IPS-18a (cell line): Measurements from ENCODE around the gene OR4Q2.
"Not testable (repeated sequence)": the region's sequence is repeated elsewhere in the genome, so short reads cannot be mapped to it uniquely, and the experiment has no call there.

ENCODE experiments used
- H3K27ac ChIP-seq: one replicate; pipeline ENCODE4 v1.5.1; 2013; ENCODE audit warnings: low read length
- H3K27me3 ChIP-seq: one replicate; pipeline ENCODE4 v1.6.1; 2013; ENCODE audit warnings: mild to moderate bottlenecking, low read length; ENCODE audit not compliant: control insufficient read depth, insufficient read depth
- H3K36me3 ChIP-seq: one replicate; pipeline ENCODE4 v1.6.1; 2013; ENCODE audit warnings: low read depth, low read length; ENCODE audit not compliant: control insufficient read depth
- H3K4me1 ChIP-seq: one replicate; pipeline ENCODE4 v1.6.1; 2013; ENCODE audit warnings: low read depth, low read length; ENCODE audit not compliant: control insufficient read depth
- H3K4me3 ChIP-seq: one replicate; pipeline ENCODE4 v1.5.1; 2013; ENCODE audit warnings: low read length
- H3K9ac ChIP-seq: one replicate; pipeline ENCODE4 v1.6.1; 2013; ENCODE audit warnings: mild to moderate bottlenecking, low read length, moderate library complexity
- H3K9me3 ChIP-seq: one replicate; pipeline ENCODE4 v1.6.1; 2013; ENCODE audit warnings: low read depth, low read length; ENCODE audit not compliant: control insufficient read depth

OR4Q2 gene

DNA sequence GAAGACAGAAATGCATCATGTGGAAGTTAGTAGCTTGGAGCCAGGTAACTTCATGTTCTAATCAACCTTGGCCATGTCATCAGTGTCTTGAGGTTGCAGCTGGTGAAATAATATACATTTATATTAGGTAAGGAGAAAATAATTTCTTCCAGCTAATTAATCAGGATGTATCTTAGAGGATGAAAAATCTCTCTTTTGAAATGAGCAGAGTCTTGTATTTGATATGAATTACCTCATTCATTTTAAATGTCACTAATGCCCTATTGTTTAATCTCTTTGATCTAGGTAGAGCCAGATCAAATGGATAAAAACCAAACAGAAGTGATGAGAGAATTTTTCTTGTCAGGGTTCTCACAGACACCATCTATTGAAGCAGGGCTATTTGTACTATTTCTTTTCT lies at the start of gene OR4Q2:
Gene OR4Q2, plus strand, starts transcription at position 301 of the 400 bp plus-strand sequence.
- no peak within 1 kb of the TSS for H3K27ac ChIP-seq
- H3K9me3 ChIP-seq: peaks cover 71% of the 10 kb centered on the region
- no peak within 1 kb of the TSS for H3K4me3 ChIP-seq

DNA sequence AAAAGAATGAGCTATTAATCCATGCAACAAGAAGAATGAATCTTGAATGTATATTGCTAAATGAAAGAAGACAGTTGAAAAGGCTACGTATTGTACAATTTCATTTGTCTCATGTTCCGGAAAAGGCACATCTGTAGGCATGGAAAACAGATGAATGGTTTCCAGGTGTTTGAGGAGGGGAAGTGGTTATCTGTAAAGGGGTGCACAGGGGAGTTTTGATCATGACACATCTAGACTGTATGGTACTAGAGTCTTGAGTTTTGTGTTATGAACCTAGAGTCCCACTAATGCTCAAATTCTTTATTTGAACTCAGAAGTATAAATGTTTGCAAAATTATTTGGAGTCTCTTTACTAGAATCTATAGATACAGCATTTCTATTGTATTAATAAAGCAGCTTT lies 32.2 kb upstream of the OR4Q2 start:
- H3K4me3 ChIP-seq, H3K4me1 ChIP-seq, H3K9ac ChIP-seq, H3K27ac ChIP-seq, H3K27me3 ChIP-seq, H3K36me3 ChIP-seq: not testable (repeated sequence)
- H3K9me3 ChIP-seq: peaks cover 38% of the 10 kb centered on the region

More for the DNA sequence above, at the start of gene OR4Q2:
- Histone ChIP-seq H3K36me3 (no peaks in the 10 kb centered on the region), H3K9ac (no peak within 1 kb of the TSS), H3K4me1 (no peaks in the 10 kb centered on the region), H3K27me3 (no peaks in the 10 kb centered on the region)

- no peaks in the 10 kb centered on the region for H3K36me3 ChIP-seq
- H3K4me1 ChIP-seq: no peaks in the 10 kb centered on the region
- no peak overlapping the region for H3K9ac ChIP-seq
- H3K4me3 ChIP-seq: no peak overlapping the region
- peaks cover 29% of the 10 kb centered on the region for H3K9me3 ChIP-seq
- no peaks in the 10 kb centered on the region for H3K27me3 ChIP-seq
- H3K27ac ChIP-seq: no peak overlapping the region
Measured at GRCh38 chr14:19974844-19975243, 27.1 kb upstream of the OR4Q2 start.

- Histone ChIP-seq H3K9me3 (peaks cover 30% of the 10 kb centered on the region), H3K36me3 (no peaks in the 10 kb centered on the region), H3K4me3 (no peak within 1 kb of the TSS), H3K4me1 (no peaks in the 10 kb centered on the region), H3K9ac (no peak within 1 kb of the TSS), H3K27me3 (no peaks in the 10 kb centered on the region), H3K27ac (no peak within 1 kb of the TSS)
Measured at GRCh38 chr14:19975291-19975690, 26.7 kb upstream of the OR4Q2 start, which contains the start of gene OR4K15. OR4K15 (plus strand) TSS chr14:19975591; CDS start chr14:19975591, 0 bp downstream.

DNA sequence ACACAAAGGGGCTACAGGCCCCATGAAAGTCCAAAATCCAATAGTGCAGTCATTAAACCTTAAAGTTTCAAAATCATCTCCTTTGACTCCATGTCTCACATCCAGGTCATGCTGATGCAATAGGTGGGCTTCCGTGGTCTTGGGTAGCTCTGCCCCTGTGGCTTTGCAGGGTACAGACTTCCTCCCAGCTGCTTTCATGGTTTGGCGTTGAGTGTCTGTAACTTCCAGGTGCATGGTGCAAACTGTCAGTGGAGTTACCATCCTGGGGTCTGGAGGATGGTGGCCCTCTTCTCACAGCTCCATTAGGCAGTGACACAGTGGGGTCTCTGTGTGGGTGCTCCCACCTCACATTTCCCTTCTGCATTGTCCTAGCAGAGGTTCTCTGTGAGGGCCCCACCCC lies 8.5 kb upstream of the OR4Q2 start:
- Histone ChIP-seq H3K4me1 (no peaks in the 10 kb centered on the region), H3K27me3 (no peaks in the 10 kb centered on the region), H3K9me3 (peaks cover 76% of the 10 kb centered on the region), H3K27ac (no peak overlapping the region), H3K4me3 (no peak overlapping the region), H3K9ac (no peak overlapping the region), H3K36me3 (no peaks in the 10 kb centered on the region)

DNA sequence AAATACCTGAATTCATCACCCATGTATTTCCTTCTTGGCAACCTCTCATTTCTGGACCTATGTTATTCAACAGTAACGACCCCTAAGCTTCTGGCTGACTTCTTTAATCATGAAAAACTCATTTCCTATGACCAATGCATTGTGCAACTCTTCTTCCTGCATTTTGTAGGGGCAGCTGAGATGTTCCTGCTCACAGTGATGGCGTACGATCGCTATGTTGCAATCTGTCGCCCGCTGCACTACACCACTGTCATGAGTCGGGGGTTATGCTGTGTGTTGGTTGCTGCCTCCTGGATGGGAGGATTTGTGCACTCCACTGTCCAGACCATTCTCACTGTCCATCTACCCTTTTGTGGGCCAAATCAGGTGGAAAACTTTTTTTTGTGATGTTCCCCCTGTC lies 356 bp downstream of the OR4Q2 start:
- Histone ChIP-seq H3K9ac (no peak overlapping the region), H3K36me3 (no peaks in the 10 kb centered on the region), H3K9me3 (peaks cover 72% of the 10 kb centered on the region), H3K27me3 (no peaks in the 10 kb centered on the region), H3K4me1 (no peaks in the 10 kb centered on the region), H3K4me3 (no peak overlapping the region), H3K27ac (no peak overlapping the region)

- Histone ChIP-seq H3K9me3 (peaks cover 74% of the 10 kb centered on the region), H3K27ac (no peak overlapping the region), H3K27me3 (no peaks in the 10 kb centered on the region), H3K4me3 (no peak overlapping the region), H3K4me1 (no peaks in the 10 kb centered on the region), H3K9ac (no peak overlapping the region), H3K36me3 (no peaks in the 10 kb centered on the region)
Measured at GRCh38 chr14:20008156-20008555, 6.2 kb downstream of the OR4Q2 start.

DNA sequence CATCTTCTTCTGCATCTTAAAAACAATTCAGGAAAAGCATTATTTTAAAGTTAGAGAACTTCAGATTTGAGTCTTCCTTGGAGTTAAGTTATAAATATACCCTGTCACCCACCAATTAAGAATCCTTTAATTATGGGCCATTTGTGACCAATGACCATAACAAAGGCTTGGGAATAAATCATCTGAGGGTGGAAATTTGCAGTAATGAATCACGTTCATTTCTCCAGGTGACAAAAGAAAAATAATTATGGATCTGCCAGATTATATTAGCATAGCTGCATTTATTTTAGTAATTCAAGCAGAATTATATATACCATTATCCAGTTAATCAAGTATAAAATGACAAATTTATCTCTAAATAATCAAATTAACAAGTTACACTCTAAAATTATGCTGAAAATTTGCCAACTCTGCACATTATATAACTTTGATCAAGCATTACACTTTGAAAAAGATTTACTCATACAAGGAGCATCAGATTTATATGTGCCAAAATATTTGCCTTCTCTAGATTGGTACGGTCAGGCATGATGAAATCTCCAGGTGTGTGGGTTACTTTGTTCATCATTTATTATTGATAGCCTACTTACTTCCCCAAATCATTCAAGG lies 17.4 kb downstream of the OR4Q2 start, which contains the start of gene OR4K14:
Gene OR4K14, minus strand, starts transcription at position 51 of the 609 bp plus-strand sequence. CDS start 4,114 bp downstream, outside the sequence.
- Histone ChIP-seq H3K4me3 (no peak within 1 kb of the TSS), H3K27me3 (no peaks in the 10 kb centered on the region), H3K9ac (no peak within 1 kb of the TSS), H3K4me1 (no peaks in the 10 kb centered on the region), H3K9me3 (peaks cover 71% of the 10 kb centered on the region), H3K27ac (no peak within 1 kb of the TSS), H3K36me3 (no peaks in the 10 kb centered on the region)

- H3K4me1 ChIP-seq: no peaks in the 10 kb centered on the region
- no peak overlapping the region for H3K9ac ChIP-seq
- H3K36me3 ChIP-seq: no peaks in the 10 kb centered on the region
- no peak overlapping the region for H3K4me3 ChIP-seq
- H3K27ac ChIP-seq: no peak overlapping the region
- H3K9me3 ChIP-seq: peaks cover 69% of the 10 kb centered on the region
- H3K27me3 ChIP-seq: no peaks in the 10 kb centered on the region
Measured at GRCh38 chr14:20031058-20031457, 29.1 kb downstream of the OR4Q2 start.

- Histone ChIP-seq H3K4me3 (no peak overlapping the region), H3K4me1 (no peaks in the 10 kb centered on the region), H3K9ac (no peak overlapping the region), H3K9me3 (peaks cover 48% of the 10 kb centered on the region), H3K27ac (no peak overlapping the region), H3K27me3 (no peaks in the 10 kb centered on the region), H3K36me3 (no peaks in the 10 kb centered on the region)
Measured at GRCh38 chr14:20035449-20035848, 33.5 kb downstream of the OR4Q2 start.

DNA sequence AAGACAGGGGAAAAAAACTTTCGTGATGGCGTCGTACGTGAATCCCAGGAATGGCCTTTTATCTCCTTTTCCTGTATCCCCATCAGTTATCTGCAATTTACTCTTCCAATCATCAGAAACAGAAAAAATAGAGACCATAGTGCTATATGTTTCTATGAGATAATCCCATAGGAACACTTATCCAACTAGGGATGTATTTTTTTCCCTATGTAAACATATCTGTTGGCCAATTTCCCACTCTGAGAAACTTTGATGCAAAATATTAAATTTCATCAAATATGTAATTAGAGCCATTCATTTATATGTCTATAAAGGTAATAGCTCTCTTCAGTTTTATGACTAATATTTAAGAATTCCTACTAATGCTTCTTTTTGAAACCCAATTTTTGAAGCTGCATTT lies 34.0 kb downstream of the OR4Q2 start, which contains the start of gene OR4K13:
Gene OR4K13, minus strand, starts transcription at position 101 of the 400 bp plus-strand sequence. CDS start 1,280 bp downstream, outside the sequence.
- H3K4me3 ChIP-seq: no peak within 1 kb of the TSS
- no peaks in the 10 kb centered on the region for H3K27me3 ChIP-seq
- no peak within 1 kb of the TSS for H3K27ac ChIP-seq
- H3K36me3 ChIP-seq: no peaks in the 10 kb centered on the region
- no peak within 1 kb of the TSS for H3K9ac ChIP-seq
- H3K4me1 ChIP-seq: no peaks in the 10 kb centered on the region
- H3K9me3 ChIP-seq: peaks cover 46% of the 10 kb centered on the region

- Histone ChIP-seq H3K36me3 (no peaks in the 10 kb centered on the region), H3K9me3 (peaks cover 54% of the 10 kb centered on the region), H3K4me3 (no peak overlapping the region), H3K4me1 (no peaks in the 10 kb centered on the region), H3K9ac (no peak overlapping the region), H3K27me3 (no peaks in the 10 kb centered on the region), H3K27ac (no peak overlapping the region)
Measured at GRCh38 chr14:20044243-20044642, 42.3 kb downstream of the OR4Q2 start.
